Transverse colon (tissue), 4 donors: Measurements from ENCODE around the gene ALOXE3. TPM values are rescaled to one million over a fixed set of nuclear protein-coding genes. Genes with fewer than 3 reads are reported as not detected.

Experiments used
- DNase-seq: peaks from one replicate; pipeline ENCODE4 v3.0.0-alpha.2; 2019
- H3K27ac ChIP-seq, 4 donors: fragments of 200-600 bp; sonication (generic); 2 replicates each; pipeline ENCODE4 v1.5.1; 2016 to 2018; ENCODE audit warnings: inconsistent platforms in 4 of 4
- H3K27me3 ChIP-seq: fragments of 200-600 bp; sonication (generic); 2 replicates; pipeline ENCODE4 v1.5.1; 2017; ENCODE audit warnings: inconsistent platforms
- H3K36me3 ChIP-seq, 4 donors: fragments of 200-600 bp; sonication (generic); 2 replicates each; pipeline ENCODE4 v1.5.1; 2017 to 2019; ENCODE audit warnings: inconsistent platforms in 4 of 4
- H3K4me1 ChIP-seq, 4 donors: fragments of 200-600 bp; sonication (generic); 2 replicates each; pipeline ENCODE4 v1.5.1; 2017 to 2020; ENCODE audit warnings: inconsistent platforms in 4 of 4
- H3K4me3 ChIP-seq, 4 donors: fragments of 200-600 bp; sonication (generic); 1 replicate in 1 of 4; 2 replicates in 3 of 4; pipeline versions ENCODE4 v1.5.1 to v1.6.1; 2017 to 2019; ENCODE audit warnings: inconsistent platforms in 4 of 4
- H3K9me3 ChIP-seq, 2 donors: fragments of 200-600 bp; sonication (generic); 2 replicates each; pipeline ENCODE4 v1.5.1; 2017 to 2019; ENCODE audit warnings: inconsistent platforms in 2 of 2
- CTCF ChIP-seq, 5 experiments: fragments of 200-600 bp in 3 of 5; fragments of 450-650 bp in 2 of 5; sonication (generic) in 3 of 5; IDR thresholded peaks; 1 replicate in 2 of 5; 2 replicates in 3 of 5; pipeline ENCODE4 v1.5.1; 2016 to 2017; ENCODE audit warnings: antibody characterized with exemption in 5 of 5, inconsistent platforms in 3 of 5, mild to moderate bottlenecking in 2 of 5, moderate library complexity in 1 of 5
- EP300 ChIP-seq: sonication (generic); formaldehyde crosslinking; IDR thresholded peaks from one replicate; pipeline ENCODE4 v1.6.1; 2017; ENCODE audit warnings: antibody characterized with exemption, low read depth
- POLR2A ChIP-seq: fragments of 450-650 bp; IDR thresholded peaks from one replicate; pipeline ENCODE4 v1.6.1; 2016; ENCODE audit warnings: antibody characterized with exemption, mild to moderate bottlenecking, moderate library complexity
- POLR2AphosphoS5 ChIP-seq, 3 donors: sonication (generic); formaldehyde crosslinking; IDR thresholded peaks; one replicate each; pipeline ENCODE4 v1.6.1; 2016; ENCODE audit warnings: antibody characterized with exemption in 3 of 3
- WGBS, 2 donors: methylation state at CpG; one replicate each; pipeline ENCODE4 v1.1.5; 2018; ENCODE audit warnings: low coverage in 1 of 2; 5-methylcytosine and 5-hydroxymethylcytosine counted together
- in situ Hi-C, 4 donors: fragments of 200-750 bp; cut with MboI; loops; one replicate each; pipeline versions ENCODE4 v1.15.0 to v1.15.1; 2017; ENCODE audit warnings: low sequenced_read_pairs in 3 of 4, low pct_ligation_motif_present in 1 of 4, low pct_unique_long_range_greater_than_20kb in 1 of 4
- intact Hi-C: fragments of 100-400 bp; cut with DNase I; formaldehyde crosslinking; loops from one replicate; pipeline ENCODE4 v1.15.1; 2023; ENCODE audit warnings: low total_unique reads
- total RNA-seq, 4 donors: library from RNA; depleted of rRNA; stranded (reverse); fragments of >200 nt; gene quantifications; one replicate each; pipeline ENCODE4 v1.1.0, GENCODE V29; 2016

The ALOXE3 gene
- total RNA-seq, 4 donors from 2014 or later = 0.79 TPM; not detected in 3

GRCh38 chr17:8067806-8068205, 50.5 kb downstream of the ALOXE3 start:
- Histone ChIP-seq H3K27me3 (peaks cover 38% of the 10 kb centered on the region), H3K4me1 (peaks cover 10 to 30% (median 25%) of the 10 kb centered on the region in 4 donors), H3K27ac (peak overlapping the region in 1 of 4 donors; percentile 88), H3K9me3 (no peaks in the 10 kb centered on the region), H3K4me3 (no peak overlapping the region), H3K36me3 (no peaks in the 10 kb centered on the region)
- no peak for DNase-seq
- no peak for TF ChIP-seq CTCF (IDR thresholded peaks at IDR 0.05)
- 40 to 51% methylated on average over 2 to 4 of the region's 4 CpGs for WGBS, 2 donors
- in situ Hi-C loops = loop anchor here in 1 of 4 donors (10.0 kb wide), 1 partner anchor 47 kb away; the partner anchor contains the start of gene ALOXE3
- intact Hi-C loops = no loop called here

- in situ Hi-C loops = loop anchor here in 1 of 4 donors (10.0 kb wide), 1 partner anchor 48 kb away; the partner anchor contains the start of gene ALOXE3
- no peaks in the 10 kb centered on the region for H3K36me3 ChIP-seq
- TF ChIP-seq POLR2A (no peak), POLR2AphosphoS5 (IDR thresholded peaks at IDR 0.05) (no peak), CTCF (IDR thresholded peaks at IDR 0.05) (no peak), EP300 (no peak)
- H3K4me3 ChIP-seq = no peak overlapping the region
- H3K4me1 ChIP-seq = peaks cover 5 to 29% (median 26%) of the 10 kb centered on the region in 4 donors
- no peak overlapping the region for H3K27ac ChIP-seq
- no peak for DNase-seq
- WGBS, 2 donors = 78% methylated on average over 15 of the region's 15 CpGs; no CpG with 5 or more reads in 1 of the 2 donors
- H3K9me3 ChIP-seq = no peaks in the 10 kb centered on the region
- peaks cover 39% of the 10 kb centered on the region for H3K27me3 ChIP-seq
- intact Hi-C loops = no loop called here
These were observed 51.2 kb downstream of the ALOXE3 start for GRCh38 chr17:8066841-8067775.

GRCh38 chr17:8064561-8065019, 53.7 kb downstream of the ALOXE3 start:
- no peak overlapping the region for H3K4me3 ChIP-seq
- DNase-seq = no peak
- H3K9me3 ChIP-seq = no peaks in the 10 kb centered on the region
- WGBS, 2 donors = 20 to 73% methylated on average over 1 to 6 of the region's 6 CpGs
- H3K4me1 ChIP-seq = peaks cover 5 to 27% (median 25%) of the 10 kb centered on the region in 4 donors
- intact Hi-C loops = no loop called here
- in situ Hi-C loops = loop anchor here in 1 of 4 donors (10.0 kb wide), 1 partner anchor 50 kb away; the partner anchor contains the start of gene ALOXE3
- peaks cover 50% of the 10 kb centered on the region for H3K27me3 ChIP-seq
- no peak overlapping the region for H3K27ac ChIP-seq
- no peaks in the 10 kb centered on the region for H3K36me3 ChIP-seq
- TF ChIP-seq POLR2AphosphoS5 (IDR thresholded peaks at IDR 0.05) (no peak), EP300 (no peak), CTCF (IDR thresholded peaks at IDR 0.05) (no peak), POLR2A (no peak)

GRCh38 chr17:8063761-8064534, 54.4 kb downstream of the ALOXE3 start:
- Histone ChIP-seq H3K27me3 (peaks cover 56% of the 10 kb centered on the region), H3K9me3 (no peaks in the 10 kb centered on the region), H3K27ac (no peak overlapping the region), H3K4me3 (peak overlapping the region in 3 of 4 donors; percentile 26 to 50 (median 33)), H3K36me3 (no peaks in the 10 kb centered on the region), H3K4me1 (peaks cover 1 to 20% (median 18%) of the 10 kb centered on the region in 4 donors)
- in situ Hi-C loops (loop anchor here in 1 of 4 donors (10.0 kb wide), 1 partner anchor 51 kb away; the partner anchor contains the start of gene ALOXE3), intact Hi-C loops (no loop called here)
- WGBS, 2 donors = 18 to 20% methylated on average over 7 to 13 of the region's 28 CpGs
- DNase-seq = no peak
- no peak for TF ChIP-seq CTCF (IDR thresholded peaks at IDR 0.05)
- no peak for TF ChIP-seq EP300
- TF ChIP-seq POLR2AphosphoS5 (IDR thresholded peaks at IDR 0.05) = no peak
